DMS 273 treated with DMSO at 0.1 percent for 48 hours (cell line): ENCODE data around the gene GCLM.
"Not testable (repeated sequence)": the region's sequence is repeated elsewhere in the genome, so short reads cannot be mapped to it uniquely, and the experiment has no call there.

Source experiments
- DNase-seq: peaks from one replicate; lab custom pipeline; 2025; lab: John Stamatoyannopoulos, UW

The GCLM gene

GRCh38 chr1:93888900-93889299 is 20.3 kb downstream of the GCLM start:
- no peak for DNase-seq

GRCh38 chr1:93882269-93882668 is 27.0 kb downstream of the GCLM start:
- no peak for DNase-seq

GRCh38 chr1:93880731-93881130 is 28.5 kb downstream of the GCLM start:
- no peak for DNase-seq

GRCh38 chr1:93878889-93879586 is 30.2 kb downstream of the GCLM start, which contains the start of gene DNTTIP2:
Gene DNTTIP2, minus strand, starts transcription at chr1:93879206. Its CDS starts 58 bp downstream, at chr1:93879148.
- DNase-seq = peak; percentile 54

GRCh38 chr1:93878501-93878888 is 30.7 kb downstream of the GCLM start:
- DNase-seq = no peak

- no peak for DNase-seq
Measured at GRCh38 chr1:93877529-93877928, 31.7 kb downstream of the GCLM start.

GRCh38 chr1:93876244-93876643 is 33.0 kb downstream of the GCLM start:
- DNase-seq = no peak

- no peak for DNase-seq
Measured at GRCh38 chr1:93874025-93874651, 35.1 kb downstream of the GCLM start.

- no peak for DNase-seq
Measured at GRCh38 chr1:93871366-93871765, 37.9 kb downstream of the GCLM start.

- no peak for DNase-seq
Measured at GRCh38 chr1:93869653-93870052, 39.6 kb downstream of the GCLM start.

GRCh38 chr1:93868492-93868891 is 40.7 kb downstream of the GCLM start:
- DNase-seq = not testable (repeated sequence)

GRCh38 chr1:93865253-93865652 is 44.0 kb downstream of the GCLM start:
- no peak for DNase-seq

GRCh38 chr1:93864175-93864574 is 45.1 kb downstream of the GCLM start:
- DNase-seq = no peak

GRCh38 chr1:93857653-93858052 is 51.6 kb downstream of the GCLM start:
- not testable (repeated sequence) for DNase-seq

- DNase-seq = not testable (repeated sequence)
Measured at GRCh38 chr1:93855983-93856382, 53.2 kb downstream of the GCLM start.

GRCh38 chr1:93853940-93854339 is 55.3 kb downstream of the GCLM start:
- no peak for DNase-seq

GRCh38 chr1:93851878-93852277 is 57.4 kb downstream of the GCLM start:
- no peak for DNase-seq

GRCh38 chr1:93851327-93851712 is 57.9 kb downstream of the GCLM start:
- no peak for DNase-seq

GRCh38 chr1:93850687-93851326 is 58.4 kb downstream of the GCLM start:
- not testable (repeated sequence) for DNase-seq

- DNase-seq = no peak
Measured at GRCh38 chr1:93848350-93848883, 60.8 kb downstream of the GCLM start.

GRCh38 chr1:93847811-93848288 is 61.4 kb downstream of the GCLM start:
- peak; percentile 66 for DNase-seq

- peak; percentile 78 for DNase-seq
Measured at GRCh38 chr1:93846992-93847810, 62.0 kb downstream of the GCLM start.
